ENCODE data around the gene DOK6.

The DOK6 gene

GRCh38 chr18:69435000-69435399, 34.3 kb downstream of the DOK6 start:
- DNase-seq (ENCODE audit: low spot score) = no peak

GRCh38 chr18:69444221-69444620, 43.5 kb downstream of the DOK6 start:
- DNase-seq (ENCODE audit: low spot score) = peak; percentile 55

- DNase-seq (ENCODE audit: low spot score) = no peak
Observed at GRCh38 chr18:69447886-69448285, 47.2 kb downstream of the DOK6 start.

- DNase-seq (ENCODE audit: low spot score) = no peak
Observed at GRCh38 chr18:69455125-69455524, 54.4 kb downstream of the DOK6 start.

GRCh38 chr18:69469444-69469919, 68.8 kb downstream of the DOK6 start:
- DNase-seq (ENCODE audit: low spot score) = no peak

GRCh38 chr18:69480460-69480859, 79.8 kb downstream of the DOK6 start:
- DNase-seq (ENCODE audit: low spot score) = no peak

- DNase-seq (ENCODE audit: low spot score) = no peak
Observed at GRCh38 chr18:69483574-69483973, 82.9 kb downstream of the DOK6 start.

GRCh38 chr18:69484699-69485396, 84.2 kb downstream of the DOK6 start:
- DNase-seq (ENCODE audit: low spot score) = peak; percentile 39

- DNase-seq (ENCODE audit: low spot score) = no peak
Observed at GRCh38 chr18:69487488-69488394, 87.1 kb downstream of the DOK6 start.

GRCh38 chr18:69490072-69490471, 89.4 kb downstream of the DOK6 start:
- no peak for DNase-seq (ENCODE audit: low spot score)

- DNase-seq (ENCODE audit: low spot score) = peak; percentile 73
Observed at GRCh38 chr18:69490813-69491212, 90.1 kb downstream of the DOK6 start.

- DNase-seq (ENCODE audit: low spot score) = no peak
Observed at GRCh38 chr18:69491576-69491975, 90.9 kb downstream of the DOK6 start.

GRCh38 chr18:69492861-69493260, 92.2 kb downstream of the DOK6 start:
- no peak for DNase-seq (ENCODE audit: low spot score)

GRCh38 chr18:69494841-69495240, 94.2 kb downstream of the DOK6 start:
- DNase-seq (ENCODE audit: low spot score) = no peak

- DNase-seq (ENCODE audit: low spot score) = no peak
Observed at GRCh38 chr18:69495338-69495737, 94.7 kb downstream of the DOK6 start.

- DNase-seq (ENCODE audit: low spot score) = no peak
Observed at GRCh38 chr18:69495841-69496533, 95.3 kb downstream of the DOK6 start.

- peak; percentile 30 for DNase-seq (ENCODE audit: low spot score)
Observed at GRCh38 chr18:69518989-69519388, 118.3 kb downstream of the DOK6 start.

- no peak for DNase-seq (ENCODE audit: low spot score)
Observed at GRCh38 chr18:69523582-69523981, 122.9 kb downstream of the DOK6 start.

- peak; percentile 10 for DNase-seq (ENCODE audit: low spot score)
Observed at GRCh38 chr18:69528435-69528834, 127.7 kb downstream of the DOK6 start.

- no peak for DNase-seq (ENCODE audit: low spot score)
Observed at GRCh38 chr18:69529151-69529550, 128.5 kb downstream of the DOK6 start.

- DNase-seq (ENCODE audit: low spot score) = no peak
Observed at GRCh38 chr18:69531973-69532372, 131.3 kb downstream of the DOK6 start.

GRCh38 chr18:69537183-69537582, 136.5 kb downstream of the DOK6 start:
- no peak for DNase-seq (ENCODE audit: low spot score)

GRCh38 chr18:69538849-69539248, 138.2 kb downstream of the DOK6 start:
- no peak for DNase-seq (ENCODE audit: low spot score)

All from GM03348 (cell line).